ENCODE measurements around the gene ABCC11. TPM values are rescaled to one million over a fixed set of nuclear protein-coding genes. Genes with fewer than 3 reads are reported as not detected.

Gene ABCC11
- total and polyA plus RNA-seq, 2 of the 13 experiments (the other 11 are each of a cell fraction or from before 2014, with no cell fraction given): 1.0 to 1.4 TPM

GRCh38 chr16:48155926-48156789 is 91.2 kb downstream of the ABCC11 start, which contains the start of gene ABCC12:
TSS of gene ABCC12 (minus strand) at chr16:48155993. CDS start at chr16:48146424, 9,569 bp downstream.
- H3K9ac ChIP-seq (ENCODE audit: insufficient read depth, low read depth, low read length): no peak within 1 kb of the TSS
- no peaks in the 10 kb centered on the region for H4K20me1 ChIP-seq (ENCODE audit: insufficient read depth, low read length)
- peaks cover 4 to 65% of the 10 kb centered on the region in 2 experiments; a peak in 4 of 5 replicates for H3K27me3 ChIP-seq (ENCODE audit: control insufficient read depth in 1 of 2, insufficient read depth in 2 of 2, low read length in 2 of 2)
- POLR2A ChIA-PET: no interaction called here
- BruUV-seq (replicated peaks): no TSS peak
- no peaks in the 10 kb centered on the region for H3K9me3 ChIP-seq (ENCODE audit: low read length)
- FAIRE-seq: no peak
- H3K79me2 ChIP-seq (ENCODE audit: insufficient read depth, low read length): no peaks in the 10 kb centered on the region
- DNase-seq (ENCODE audit: low spot score): no peak
- ATAC-seq: peak; percentile 55
- H3K4me3 ChIP-seq (replicated peaks in 1 of 3; ENCODE audit: insufficient read depth in 1 of 3, low read depth in 2 of 3, low read length in 3 of 3): peak within 1 kb of the TSS in 1 of 3 experiments; percentile 31; a peak in 1 of 6 replicates
- H2AFZ ChIP-seq (ENCODE audit: low read length): no peak within 1 kb of the TSS
- peak within 1 kb of the TSS; percentile 57 for H3K4me2 ChIP-seq (ENCODE audit: low read depth, low read length)
- no peaks in the 10 kb centered on the region for H3K36me3 ChIP-seq (replicated peaks in 1 of 2; ENCODE audit: control insufficient read depth in 1 of 2, insufficient read depth in 2 of 2, low read length in 2 of 2)
- intact Hi-C loops (cut with micrococcal nuclease; ENCODE audit: unreplicated experiment): loop anchor here (2.0 kb wide), 2 partner anchors 897 to 1013 kb away; partner anchors contain the start of gene NETO2
- in situ Hi-C loops (cut with HindIII; ENCODE audit: extremely low pct_ligation_motif_present, low pct_unique_long_range_greater_than_20kb): no loop called here
- H3K4me1 ChIP-seq (ENCODE audit: insufficient read depth, low read length): peaks cover 8% of the 10 kb centered on the region
- no peak within 1 kb of the TSS for H3K27ac ChIP-seq (ENCODE audit: extremely low read length, insufficient read depth, low read length)
- CTCF ChIA-PET (ENCODE audit: low intra/inter-chr PET ratio, low total read pairs): interaction anchor here (1.0 to 2.1 kb wide), 7 partner anchors 9 to 1209 kb away, joined by 3 to 13 read pairs (median 7); partner anchors contain the start of gene NETO2
- WGBS (ENCODE audit: low lambda C conversion rate): 31% methylated on average over 24 of the region's 24 CpGs
- TF ChIP-seq ASH2L (IDR thresholded peaks at IDR 0.05; ENCODE audit: insufficient read length, low read depth, low read length) (no peak), MZF1 (CRISPR knock-in tag; IDR thresholded peaks at IDR 0.05; ENCODE audit: borderline replicate concordance) (no peak), ZNF180 (CRISPR knock-in tag; IDR thresholded peaks at IDR 0.05; ENCODE audit: borderline replicate concordance, low read depth) (0 out of 2 replicates have a peak, but pooled peaks have one; percentile 54), MIER3 (CRISPR knock-in tag; IDR thresholded peaks at IDR 0.05; ENCODE audit: borderline replicate concordance) (no peak), STAG1 (CRISPR knock-in tag; IDR thresholded peaks at IDR 0.05) (no peak), MAX (IDR thresholded peaks at IDR 0.05) (no peak), SALL1 (CRISPR knock-in tag; IDR thresholded peaks at IDR 0.05) (no peak), DRAP1 (CRISPR knock-in tag; IDR thresholded peaks at IDR 0.05) (no peak), ZNF547 (CRISPR knock-in tag; IDR thresholded peaks at IDR 0.05) (no peak), HNRNPK (IDR thresholded peaks at IDR 0.05; ENCODE audit: low read depth, low read length, poor library complexity, severe bottlenecking) (peak; percentile 64), MLX (CRISPR knock-in tag; IDR thresholded peaks at IDR 0.05) (no peak), ZMYM2 (CRISPR knock-in tag; IDR thresholded peaks at IDR 0.05) (no peak), ZNF235 (CRISPR knock-in tag; IDR thresholded peaks at IDR 0.05; ENCODE audit: borderline replicate concordance) (no peak), NFE2L1 (CRISPR knock-in tag; IDR thresholded peaks at IDR 0.05; ENCODE audit: borderline replicate concordance) (no peak), ZNF281 (CRISPR knock-in tag; IDR thresholded peaks at IDR 0.05; ENCODE audit: borderline replicate concordance) (no peak), ZNF639 (CRISPR knock-in tag; conservative IDR thresholded peaks at IDR 0.05) (no peak), GATAD1 (CRISPR knock-in tag; IDR thresholded peaks at IDR 0.05) (no peak)

Data from HepG2 (cell line).